NCI-H1092 treated with DMSO at 0.1 percent for 48 hours (cell line): ENCODE results near the gene ATRX.

Experiments
- DNase-seq: peaks from one replicate; lab custom pipeline; 2025; lab: John Stamatoyannopoulos, UW

The ATRX gene

DNA sequence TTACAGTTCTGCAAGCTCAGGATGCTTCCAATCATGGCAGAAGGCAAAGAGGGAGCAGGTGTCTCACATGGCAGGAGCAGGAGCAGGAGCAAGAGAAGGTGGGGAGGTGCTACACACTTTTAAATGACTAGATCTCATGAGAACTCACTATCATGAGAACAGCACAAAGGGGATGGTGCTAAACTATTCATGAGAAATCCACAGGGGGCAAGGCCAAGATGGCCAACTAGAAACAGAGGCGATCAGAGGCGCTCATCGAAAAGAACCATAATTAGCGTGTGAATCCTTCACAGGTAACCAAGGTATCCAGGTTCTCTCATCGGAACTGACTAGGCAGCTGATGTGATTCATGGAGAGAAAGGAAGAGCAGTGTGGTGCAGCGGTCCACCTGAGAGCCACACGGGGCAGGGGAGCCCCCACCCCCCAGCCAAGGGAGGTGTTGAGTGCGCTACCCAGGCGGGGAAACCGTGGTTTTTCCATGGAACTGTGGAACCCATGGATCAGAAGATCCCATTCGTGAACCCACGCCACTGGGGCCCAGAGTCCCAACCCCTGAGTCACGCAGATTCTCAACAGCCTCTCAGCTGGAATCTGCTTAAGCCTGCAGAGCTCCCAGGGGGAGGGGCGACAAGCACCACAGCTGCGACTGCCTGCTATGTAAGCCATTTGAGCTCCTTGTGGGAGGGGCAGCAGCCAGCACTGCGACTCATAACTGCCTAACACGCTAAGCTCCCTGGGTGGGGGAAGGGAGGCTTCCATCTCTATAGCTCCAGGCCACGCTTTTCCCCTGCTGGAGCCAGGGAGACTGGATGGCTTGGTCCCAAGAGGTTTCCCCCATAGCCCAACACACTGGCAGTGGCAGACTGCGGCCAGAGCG, 292.1 kb downstream of the ATRX start:
- no peak for DNase-seq

DNA sequence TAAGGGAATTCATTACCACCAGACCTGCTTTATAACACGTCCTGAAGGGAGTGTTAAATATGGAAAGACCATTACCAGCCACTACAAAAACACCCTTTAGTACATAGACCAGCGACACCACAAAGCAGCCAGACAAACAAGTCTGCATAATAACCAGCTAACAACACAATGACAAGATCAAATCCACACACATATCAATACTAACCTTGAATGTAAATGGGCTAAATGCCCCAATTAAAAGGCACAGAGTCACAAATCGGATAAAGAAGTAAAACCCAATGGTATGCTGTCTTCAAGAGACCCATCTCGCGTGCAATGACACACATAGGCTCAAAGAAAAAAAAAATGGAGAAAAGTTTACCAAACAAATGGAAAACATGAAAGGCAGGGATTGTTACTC, 302.0 kb downstream of the ATRX start:
- no peak for DNase-seq

DNA sequence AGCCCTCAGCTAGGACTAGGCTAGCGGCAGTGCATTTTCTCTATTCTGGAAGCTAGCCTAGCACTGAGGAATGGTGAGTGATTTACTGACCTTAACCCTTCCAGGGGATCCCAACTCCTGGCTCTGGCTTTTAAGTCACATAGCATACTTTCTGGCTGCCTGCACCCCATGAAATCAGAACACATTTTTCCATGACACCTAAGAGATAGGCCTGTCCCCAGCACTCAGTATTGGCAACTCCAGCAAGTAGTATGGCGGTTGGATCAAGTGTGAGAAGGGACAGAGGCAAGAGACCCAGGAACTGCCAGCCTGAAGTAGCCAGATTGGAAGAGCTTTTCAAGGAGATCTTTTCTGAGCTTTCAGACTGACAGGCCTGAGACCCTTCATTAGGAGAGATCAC, 330.6 kb downstream of the ATRX start:
- DNase-seq, result no peak
